ENCODE data around the gene TAF10.

Gene TAF10

DNA sequence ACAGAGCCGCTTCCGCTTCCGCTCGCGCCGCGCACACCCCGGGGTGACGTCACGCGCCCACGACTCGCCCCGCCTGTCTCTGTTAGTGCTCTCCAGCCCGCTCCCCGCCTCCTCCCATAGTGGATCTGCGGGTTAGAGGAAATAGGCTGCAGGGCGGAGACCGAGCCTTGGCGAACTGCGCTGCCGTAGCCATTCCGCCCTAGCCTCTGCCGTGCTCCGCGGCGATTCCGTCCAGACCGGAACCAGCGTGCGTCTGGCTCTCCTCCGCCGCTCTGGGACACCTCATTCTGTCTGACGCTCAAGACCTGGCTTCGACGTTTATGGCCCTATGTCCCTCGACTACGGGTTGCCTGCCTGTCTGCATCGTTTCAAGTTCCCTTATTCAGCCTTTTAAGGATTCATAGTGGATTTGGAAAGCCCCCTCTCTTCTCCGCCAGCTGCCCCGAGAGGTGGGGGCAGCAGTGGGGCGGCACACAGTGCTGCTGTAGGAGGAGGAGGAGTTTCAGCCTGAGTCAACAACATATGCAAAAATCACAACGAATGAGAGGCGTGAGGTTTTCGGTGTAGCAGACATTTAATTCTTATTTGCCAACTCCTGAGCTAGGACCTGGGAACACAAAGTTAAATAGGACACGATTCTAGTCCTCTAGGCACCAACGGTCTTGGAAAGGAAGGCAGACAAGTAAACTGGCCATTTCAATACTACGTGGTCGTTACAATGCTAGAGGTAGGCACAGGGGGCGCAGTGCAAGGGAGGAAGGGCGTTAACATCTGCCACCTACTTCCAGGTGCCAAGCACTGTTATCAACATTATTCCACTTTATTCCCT is at the start of gene TAF10:
Gene TAF10 (minus strand): TSS at position 4 of the 829 bp plus-strand sequence. CDS start 27 bp downstream, outside the sequence.
- H3K4me3 ChIP-seq (ENCODE audit: low read length) = peak within 1 kb of the TSS; percentile 86
- H3K36me3 ChIP-seq (ENCODE audit: control insufficient read depth, low read depth, low read length) = peaks cover 38% of the 10 kb centered on the region
- H3K4me1 ChIP-seq (ENCODE audit: control insufficient read depth, low read depth, low read length) = peaks cover under 1% of the 10 kb centered on the region
- no peaks in the 10 kb centered on the region for H3K27me3 ChIP-seq (ENCODE audit: control insufficient read depth, insufficient read depth, low read length)
- peak within 1 kb of the TSS; percentile 82 for H3K9ac ChIP-seq (ENCODE audit: low read length)
- peak within 1 kb of the TSS; percentile 76 for H3K27ac ChIP-seq (ENCODE audit: low read length)
- H3K9me3 ChIP-seq (ENCODE audit: control insufficient read depth, low read depth, low read length) = no peaks in the 10 kb centered on the region

DNA sequence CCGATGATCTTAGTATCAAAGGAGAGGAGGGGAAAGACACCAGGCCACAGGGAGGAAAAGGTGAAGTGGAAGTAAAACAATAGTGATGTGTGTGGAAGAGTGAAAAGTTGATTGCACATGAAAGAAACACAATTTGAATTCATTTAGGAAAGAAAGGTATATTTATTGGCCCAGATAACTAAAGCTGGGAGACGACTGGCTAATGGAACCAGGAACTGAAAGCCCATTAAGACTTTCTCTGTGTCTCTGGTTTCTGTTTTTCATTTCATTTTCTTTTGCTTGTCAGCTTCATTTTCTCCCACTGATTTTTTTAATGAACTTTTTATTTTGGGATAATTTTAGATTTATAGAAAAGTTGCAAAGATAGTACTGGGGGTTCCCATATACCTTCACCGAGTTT is 48.7 kb upstream of the TAF10 start:
- peaks cover 9% of the 10 kb centered on the region for H3K4me1 ChIP-seq (ENCODE audit: control insufficient read depth, low read depth, low read length)
- peaks cover 17% of the 10 kb centered on the region for H3K27me3 ChIP-seq (ENCODE audit: control insufficient read depth, insufficient read depth, low read length)
- H3K27ac ChIP-seq (ENCODE audit: low read length) = no peak overlapping the region
- H3K36me3 ChIP-seq (ENCODE audit: control insufficient read depth, low read depth, low read length) = no peaks in the 10 kb centered on the region
- H3K4me3 ChIP-seq (ENCODE audit: low read length) = no peak overlapping the region
- no peaks in the 10 kb centered on the region for H3K9me3 ChIP-seq (ENCODE audit: control insufficient read depth, low read depth, low read length)
- no peak overlapping the region for H3K9ac ChIP-seq (ENCODE audit: low read length)

DNA sequence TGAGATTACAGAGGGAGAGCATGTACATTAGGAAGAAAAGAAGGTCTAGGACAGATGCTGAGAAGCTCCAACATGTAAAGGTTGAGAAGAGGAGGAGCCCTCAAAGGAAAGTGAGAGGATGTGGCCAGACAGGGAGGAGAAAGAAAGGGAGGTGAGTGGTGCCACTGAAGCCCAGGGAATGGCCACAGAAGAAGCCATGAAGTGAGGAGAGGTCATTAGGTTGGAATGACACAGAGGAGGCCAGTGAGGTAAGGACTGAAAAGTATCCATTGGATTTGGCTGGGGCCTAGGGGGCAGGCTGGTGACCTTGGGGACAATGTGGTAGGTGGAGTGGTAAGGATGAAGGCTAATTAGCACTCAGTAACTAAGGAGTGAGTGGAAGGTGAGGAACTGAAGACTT is 46.6 kb upstream of the TAF10 start:
- no peak overlapping the region for H3K27ac ChIP-seq (ENCODE audit: low read length)

DNA sequence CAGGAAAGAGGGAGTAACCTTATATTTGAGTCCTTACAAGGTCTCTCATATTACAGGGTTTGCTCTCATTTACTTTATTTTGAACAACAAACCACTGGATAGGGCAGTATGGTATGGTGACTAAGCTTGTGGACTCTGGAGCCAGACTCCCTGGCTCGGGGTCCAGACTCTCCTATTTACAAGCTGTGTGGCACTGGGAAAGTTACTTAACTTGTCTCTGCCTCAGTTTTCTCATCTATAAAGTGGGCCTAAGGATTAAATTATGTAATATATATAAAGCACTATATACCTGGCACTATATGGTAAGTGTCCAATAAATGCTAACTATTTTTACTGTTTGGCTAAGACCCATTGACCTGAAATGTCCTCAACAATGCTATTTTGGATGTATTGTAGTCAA is 45.3 kb upstream of the TAF10 start:
- Histone ChIP-seq H3K36me3 (ENCODE audit: control insufficient read depth, low read depth, low read length) (no peaks in the 10 kb centered on the region), H3K9me3 (ENCODE audit: control insufficient read depth, low read depth, low read length) (no peaks in the 10 kb centered on the region), H3K9ac (ENCODE audit: low read length) (no peak overlapping the region), H3K4me3 (ENCODE audit: low read length) (no peak overlapping the region), H3K27ac (ENCODE audit: low read length) (no peak overlapping the region), H3K27me3 (ENCODE audit: control insufficient read depth, insufficient read depth, low read length) (peaks cover 29% of the 10 kb centered on the region), H3K4me1 (ENCODE audit: control insufficient read depth, low read depth, low read length) (peaks cover 9% of the 10 kb centered on the region)

More for the DNA sequence above, 46.6 kb upstream of the TAF10 start:
- Histone ChIP-seq H3K9ac (ENCODE audit: low read length) (no peak overlapping the region), H3K4me3 (ENCODE audit: low read length) (no peak overlapping the region), H3K9me3 (ENCODE audit: control insufficient read depth, low read depth, low read length) (no peaks in the 10 kb centered on the region), H3K4me1 (ENCODE audit: control insufficient read depth, low read depth, low read length) (peaks cover 9% of the 10 kb centered on the region), H3K27me3 (ENCODE audit: control insufficient read depth, insufficient read depth, low read length) (peaks cover 25% of the 10 kb centered on the region), H3K36me3 (ENCODE audit: control insufficient read depth, low read depth, low read length) (no peaks in the 10 kb centered on the region)

DNA sequence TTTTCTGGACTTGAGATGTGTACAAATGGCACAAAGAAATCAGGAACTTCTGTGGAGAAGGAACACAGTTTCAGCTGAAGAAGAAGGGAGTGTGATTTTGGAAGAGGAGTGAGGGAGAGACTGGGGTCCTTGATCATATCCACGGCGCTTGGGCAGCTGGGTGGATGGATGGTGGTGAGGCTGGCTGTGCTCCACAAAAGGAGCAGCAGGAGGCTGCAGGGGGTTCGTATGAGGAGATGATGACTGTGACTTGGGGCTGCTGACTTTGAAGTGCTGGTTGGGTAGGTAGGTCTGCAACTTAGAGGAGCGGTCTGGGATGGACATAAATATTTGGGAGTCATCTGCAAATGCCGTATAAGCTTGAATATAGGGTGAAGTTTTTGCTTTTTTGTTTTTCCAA is 44.9 kb upstream of the TAF10 start:
- no peaks in the 10 kb centered on the region for H3K9me3 ChIP-seq (ENCODE audit: control insufficient read depth, low read depth, low read length)
- H3K4me3 ChIP-seq (ENCODE audit: low read length) = peak overlapping the region; percentile 58
- no peak overlapping the region for H3K27ac ChIP-seq (ENCODE audit: low read length)
- H3K4me1 ChIP-seq (ENCODE audit: control insufficient read depth, low read depth, low read length) = peaks cover 9% of the 10 kb centered on the region
- peaks cover 29% of the 10 kb centered on the region for H3K27me3 ChIP-seq (ENCODE audit: control insufficient read depth, insufficient read depth, low read length)
- no peaks in the 10 kb centered on the region for H3K36me3 ChIP-seq (ENCODE audit: control insufficient read depth, low read depth, low read length)
- no peak overlapping the region for H3K9ac ChIP-seq (ENCODE audit: low read length)

DNA sequence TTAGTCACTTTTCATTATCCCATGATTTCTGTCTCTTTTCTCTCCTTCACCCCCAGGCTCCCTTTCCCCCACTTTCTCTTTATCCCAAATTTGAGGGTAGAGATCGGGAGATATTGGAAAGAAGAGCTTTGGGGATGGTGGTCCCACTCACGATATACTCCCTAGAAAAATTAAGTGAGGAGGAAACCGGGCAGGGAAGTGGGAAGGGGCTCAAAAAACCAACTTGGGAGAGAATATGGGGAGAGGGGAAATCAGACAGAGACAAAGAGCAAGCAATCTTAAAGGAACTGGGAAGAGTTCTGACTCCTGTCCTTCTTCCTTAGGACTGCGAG is 44.5 kb upstream of the TAF10 start:
- H3K27ac ChIP-seq (ENCODE audit: low read length) = no peak overlapping the region
- H3K27me3 ChIP-seq (ENCODE audit: control insufficient read depth, insufficient read depth, low read length) = peaks cover 29% of the 10 kb centered on the region
- no peak overlapping the region for H3K9ac ChIP-seq (ENCODE audit: low read length)
- peak overlapping the region; percentile 58 for H3K4me3 ChIP-seq (ENCODE audit: low read length)
- H3K4me1 ChIP-seq (ENCODE audit: control insufficient read depth, low read depth, low read length) = peaks cover 9% of the 10 kb centered on the region
- no peaks in the 10 kb centered on the region for H3K36me3 ChIP-seq (ENCODE audit: control insufficient read depth, low read depth, low read length)
- no peaks in the 10 kb centered on the region for H3K9me3 ChIP-seq (ENCODE audit: control insufficient read depth, low read depth, low read length)

DNA sequence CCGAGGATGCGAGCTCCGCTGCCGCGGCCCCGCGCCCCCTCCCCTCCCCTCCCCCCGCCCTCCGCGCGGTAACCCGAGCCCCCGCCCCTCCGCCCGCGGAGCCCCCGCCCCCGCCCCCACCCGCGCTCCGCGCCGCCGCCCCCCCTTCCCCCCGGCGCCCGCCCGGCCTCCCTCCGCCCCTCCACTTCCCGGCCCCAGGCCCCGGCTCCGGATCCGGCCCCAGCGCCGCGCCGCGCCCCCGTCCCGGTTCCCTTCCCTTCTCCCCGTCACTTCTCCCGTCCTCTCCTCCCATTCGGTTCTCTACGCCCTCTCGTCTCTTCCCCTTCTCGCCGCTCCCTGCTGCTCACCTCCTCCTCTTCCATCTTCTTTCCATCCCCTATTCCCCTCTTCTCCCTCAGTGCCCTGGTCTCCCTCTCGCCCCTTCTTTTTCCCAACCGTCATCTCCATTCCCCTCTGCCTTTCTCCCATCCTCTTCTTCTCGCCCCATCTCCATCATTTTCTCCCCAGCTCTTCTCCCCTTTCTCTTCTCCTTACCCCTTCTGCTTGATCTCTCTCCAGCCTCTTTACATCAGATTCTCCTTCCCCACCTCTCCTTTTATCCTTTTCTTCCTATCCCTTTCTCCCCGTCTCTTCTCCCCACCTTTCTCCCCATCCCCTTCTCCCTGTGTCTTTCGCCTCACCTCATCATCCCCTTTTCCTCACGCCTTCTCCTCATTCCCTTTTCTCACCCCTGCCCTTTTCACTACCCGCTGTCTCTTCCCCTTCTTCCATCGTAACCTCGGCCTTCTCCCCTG is 44.0 kb upstream of the TAF10 start, which contains the start of gene DCHS1:
Gene DCHS1 (minus strand): TSS at position 20 of the 794 bp plus-strand sequence. CDS start 14,196 bp downstream, outside the sequence.
- Histone ChIP-seq H3K27ac (ENCODE audit: low read length) (no peak within 1 kb of the TSS), H3K36me3 (ENCODE audit: control insufficient read depth, low read depth, low read length) (no peaks in the 10 kb centered on the region), H3K9ac (ENCODE audit: low read length) (peak within 1 kb of the TSS; percentile 59), H3K4me1 (ENCODE audit: control insufficient read depth, low read depth, low read length) (peaks cover 9% of the 10 kb centered on the region), H3K4me3 (ENCODE audit: low read length) (peak within 1 kb of the TSS; percentile 68), H3K27me3 (ENCODE audit: control insufficient read depth, insufficient read depth, low read length) (peaks cover 29% of the 10 kb centered on the region), H3K9me3 (ENCODE audit: control insufficient read depth, low read depth, low read length) (no peaks in the 10 kb centered on the region)

DNA sequence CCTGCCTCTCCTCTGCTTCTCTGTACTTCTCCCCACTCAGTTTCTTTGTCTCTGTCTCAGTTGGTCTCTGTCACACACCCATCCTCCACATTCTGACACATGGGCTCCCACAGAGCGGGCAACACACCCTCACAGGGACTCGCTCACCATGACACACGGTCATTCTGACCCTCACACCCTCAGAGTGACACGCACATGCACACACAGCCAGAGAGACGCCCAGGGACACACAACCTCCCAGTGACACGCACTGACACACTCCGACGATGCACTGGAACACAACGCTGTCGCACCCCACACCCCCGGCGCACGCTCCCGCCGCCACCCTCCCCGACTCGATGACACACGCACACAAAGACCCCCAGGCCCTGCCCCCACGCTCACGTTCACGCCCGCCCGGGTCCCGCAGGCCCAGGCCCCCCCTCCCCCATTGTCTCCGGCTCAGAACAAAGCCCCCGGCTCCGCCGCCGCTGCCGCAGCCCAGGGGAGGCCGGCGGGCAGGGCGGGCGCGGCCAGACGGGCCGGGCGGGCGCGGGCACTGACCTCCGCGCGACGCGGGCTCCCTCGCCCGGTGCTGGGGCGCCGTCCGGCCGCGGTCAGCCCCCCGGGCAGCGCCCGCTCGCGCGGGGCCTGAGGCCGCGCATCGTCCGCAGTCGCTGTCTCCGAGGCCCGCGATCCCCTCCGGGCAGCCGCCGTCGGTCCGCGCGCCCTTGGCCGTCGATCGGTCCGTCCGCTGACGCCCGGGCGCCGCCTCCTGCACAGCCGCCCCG is 43.2 kb upstream of the TAF10 start:
- Histone ChIP-seq H3K4me3 (ENCODE audit: low read length) (peak overlapping the region; percentile 68), H3K36me3 (ENCODE audit: control insufficient read depth, low read depth, low read length) (no peaks in the 10 kb centered on the region), H3K4me1 (ENCODE audit: control insufficient read depth, low read depth, low read length) (peaks cover 9% of the 10 kb centered on the region), H3K27me3 (ENCODE audit: control insufficient read depth, insufficient read depth, low read length) (peaks cover 29% of the 10 kb centered on the region), H3K27ac (ENCODE audit: low read length) (no peak overlapping the region), H3K9me3 (ENCODE audit: control insufficient read depth, low read depth, low read length) (no peaks in the 10 kb centered on the region), H3K9ac (ENCODE audit: low read length) (peak overlapping the region; percentile 59)

DNA sequence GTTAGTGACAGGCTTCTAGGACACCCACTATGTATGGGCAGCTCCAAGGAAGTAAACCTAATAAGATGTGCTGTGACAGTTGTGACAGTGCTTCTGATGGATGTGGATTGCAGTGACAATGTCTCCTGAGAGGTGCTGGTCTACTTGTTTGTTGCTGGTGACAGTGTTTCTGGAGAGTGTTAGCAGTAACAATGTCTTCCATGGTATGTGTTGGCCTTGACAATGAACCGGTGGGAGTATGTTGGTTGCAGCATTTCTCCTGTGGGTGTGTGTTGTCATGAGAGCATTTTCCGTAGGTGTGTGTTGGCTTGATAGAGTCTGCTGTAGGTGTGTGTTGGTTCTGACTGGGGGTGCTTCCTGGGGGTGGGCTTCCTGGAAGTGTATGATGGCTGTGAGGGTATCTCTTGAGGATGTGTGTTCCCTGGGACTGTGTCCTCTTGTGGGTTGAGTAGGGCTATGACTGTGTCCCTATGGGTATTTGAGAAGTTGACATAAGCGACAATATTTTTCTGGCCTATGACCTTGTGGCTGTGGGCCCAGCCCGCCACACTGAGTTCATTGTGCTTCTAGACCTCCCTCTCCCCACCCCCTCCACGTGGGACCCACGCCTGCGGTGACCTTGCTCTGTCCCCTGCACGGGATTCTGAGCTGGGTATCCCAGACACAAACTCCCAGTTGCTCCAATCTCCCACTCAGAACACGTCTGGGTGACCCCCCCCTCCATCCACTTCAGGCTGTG is 42.4 kb upstream of the TAF10 start:
- Histone ChIP-seq H3K4me3 (ENCODE audit: low read length) (peak overlapping the region; percentile 68), H3K4me1 (ENCODE audit: control insufficient read depth, low read depth, low read length) (peaks cover 9% of the 10 kb centered on the region), H3K27ac (ENCODE audit: low read length) (no peak overlapping the region), H3K27me3 (ENCODE audit: control insufficient read depth, insufficient read depth, low read length) (peaks cover 29% of the 10 kb centered on the region), H3K9me3 (ENCODE audit: control insufficient read depth, low read depth, low read length) (no peaks in the 10 kb centered on the region), H3K36me3 (ENCODE audit: control insufficient read depth, low read depth, low read length) (no peaks in the 10 kb centered on the region), H3K9ac (ENCODE audit: low read length) (peak overlapping the region; percentile 59)

DNA sequence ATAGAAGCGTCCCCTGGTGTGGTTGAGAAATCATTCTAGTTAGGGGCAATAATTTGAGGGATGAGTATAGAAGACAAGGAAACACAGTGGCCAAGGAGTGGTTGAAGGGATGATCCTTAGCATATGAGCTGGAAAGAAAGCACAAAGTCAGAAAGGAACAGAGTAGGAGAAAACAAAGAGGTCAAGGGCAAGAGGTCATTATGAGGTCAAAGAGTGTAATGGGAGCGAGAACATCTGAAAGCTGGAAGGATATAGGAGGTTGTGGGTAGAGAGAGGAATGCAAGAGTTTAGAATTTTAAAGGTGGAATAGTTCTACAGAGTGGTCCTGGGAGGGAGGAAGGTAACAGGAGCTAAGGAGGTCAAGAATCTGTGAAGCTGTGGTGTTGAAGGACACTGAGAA is 41.6 kb upstream of the TAF10 start:
- no peak overlapping the region for H3K9ac ChIP-seq (ENCODE audit: low read length)
- H3K9me3 ChIP-seq (ENCODE audit: control insufficient read depth, low read depth, low read length) = no peaks in the 10 kb centered on the region
- H3K4me3 ChIP-seq (ENCODE audit: low read length) = no peak overlapping the region
- H3K36me3 ChIP-seq (ENCODE audit: control insufficient read depth, low read depth, low read length) = no peaks in the 10 kb centered on the region
- H3K27ac ChIP-seq (ENCODE audit: low read length) = no peak overlapping the region
- peaks cover 9% of the 10 kb centered on the region for H3K4me1 ChIP-seq (ENCODE audit: control insufficient read depth, low read depth, low read length)
- H3K27me3 ChIP-seq (ENCODE audit: control insufficient read depth, insufficient read depth, low read length) = peaks cover 29% of the 10 kb centered on the region

DNA sequence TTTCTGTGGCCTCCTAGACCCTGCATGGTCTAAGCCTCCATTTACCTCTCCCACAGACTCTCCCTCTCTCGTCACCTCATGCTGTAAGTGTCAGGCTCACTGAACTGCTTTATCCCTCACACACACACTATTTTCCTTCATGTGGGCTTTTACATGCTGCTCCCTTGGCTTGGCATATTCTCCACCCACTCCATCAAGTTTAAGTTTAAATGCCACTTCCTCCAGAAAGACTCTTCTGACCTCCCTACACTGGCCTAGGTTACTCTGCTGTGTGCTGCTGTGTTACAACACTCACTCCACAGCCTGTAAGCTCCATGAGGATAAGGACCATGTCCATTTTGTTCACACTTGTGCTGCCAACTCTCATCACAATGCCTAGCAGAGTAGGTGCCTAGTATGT is 41.1 kb upstream of the TAF10 start:
- no peak overlapping the region for H3K27ac ChIP-seq (ENCODE audit: low read length)
- H3K4me3 ChIP-seq (ENCODE audit: low read length) = no peak overlapping the region
- H3K36me3 ChIP-seq (ENCODE audit: control insufficient read depth, low read depth, low read length) = no peaks in the 10 kb centered on the region
- H3K9me3 ChIP-seq (ENCODE audit: control insufficient read depth, low read depth, low read length) = no peaks in the 10 kb centered on the region
- H3K27me3 ChIP-seq (ENCODE audit: control insufficient read depth, insufficient read depth, low read length) = peaks cover 29% of the 10 kb centered on the region
- H3K9ac ChIP-seq (ENCODE audit: low read length) = no peak overlapping the region
- peaks cover 9% of the 10 kb centered on the region for H3K4me1 ChIP-seq (ENCODE audit: control insufficient read depth, low read depth, low read length)

All from iPS-18a (cell line).